Keratinocyte (primary cell): ENCODE measurements around the gene MRPL50. TPM values are rescaled to one million over a fixed set of nuclear protein-coding genes. Genes with fewer than 3 reads are reported as not detected.

Experiments
- DNase-seq: peaks from one replicate; pipeline ENCODE4 v3.0.0-alpha.2; 2011; ENCODE audit warnings: low read depth, missing footprints, low spot score
- FAIRE-seq: peaks from 2 replicates; lab custom pipeline; 2011; peaks lifted over from hg19 to GRCh38; lab: Jason Lieb, UNC
- H2AFZ ChIP-seq: 2 replicates; pipeline ENCODE4 v1.6.0; 2012; ENCODE audit warnings: low read length, control low read depth, inconsistent platforms; ENCODE audit not compliant: control insufficient read depth
- H3K27ac ChIP-seq: 2 replicates; pipeline ENCODE4 v1.5.1; 2011; ENCODE audit warnings: low read length; ENCODE audit not compliant: control insufficient read depth, insufficient read depth
- H3K27me3 ChIP-seq: 3 replicates; pipeline ENCODE4 v1.6.0; 2011; ENCODE audit warnings: low read length; ENCODE audit not compliant: control insufficient read depth, insufficient read depth; ENCODE audit errors: extremely low read depth
- H3K36me3 ChIP-seq, 2 experiments: 2 replicates in 1 of 2; 3 replicates in 1 of 2; pipeline ENCODE4 v1.5.1; 2011; ENCODE audit warnings: low read length in 2 of 2, mild to moderate bottlenecking in 1 of 2; ENCODE audit not compliant: control insufficient read depth in 2 of 2, insufficient read depth in 2 of 2; ENCODE audit errors: extremely low read depth in 1 of 2
- H3K4me1 ChIP-seq: 3 replicates; pipeline ENCODE4 v1.5.1; 2011; ENCODE audit warnings: low read length; ENCODE audit not compliant: control insufficient read depth, insufficient read depth; ENCODE audit errors: extremely low read depth
- H3K4me2 ChIP-seq: 3 replicates; pipeline ENCODE4 v1.6.0; 2011; ENCODE audit warnings: low read depth, low read length; ENCODE audit not compliant: control insufficient read depth, insufficient read depth; ENCODE audit errors: extremely low read depth
- H3K4me3 ChIP-seq, 3 experiments: fragments of 200-600 bp in 1 of 3; sonication (generic) in 1 of 3; 2 replicates in 2 of 3; 3 replicates in 1 of 3; pipeline ENCODE4 v1.5.1; 2011 to 2016; ENCODE audit warnings: low read length in 3 of 3, mild to moderate bottlenecking in 3 of 3, control low read depth in 2 of 3, inconsistent platforms in 1 of 3, low read depth in 1 of 3, mixed read lengths in 1 of 3, mixed run types in 1 of 3, moderate library complexity in 1 of 3; ENCODE audit not compliant: control insufficient read depth in 2 of 3, insufficient read depth in 2 of 3; ENCODE audit errors: extremely low read depth in 1 of 3
- H3K79me2 ChIP-seq: 2 replicates; pipeline ENCODE4 v1.6.0; 2012; ENCODE audit warnings: low read length; ENCODE audit not compliant: control insufficient read depth, insufficient read depth
- H3K9ac ChIP-seq: 3 replicates; pipeline ENCODE4 v1.6.0; 2011; ENCODE audit warnings: low read length; ENCODE audit not compliant: control insufficient read depth, insufficient read depth; ENCODE audit errors: extremely low read depth
- H3K9me1 ChIP-seq: 3 replicates; pipeline ENCODE4 v1.6.0; 2011; ENCODE audit warnings: low read length; ENCODE audit not compliant: control insufficient read depth, insufficient read depth; ENCODE audit errors: extremely low read depth
- H3K9me3 ChIP-seq: 2 replicates; pipeline ENCODE4 v1.5.1; 2012; ENCODE audit warnings: low read depth, low read length; ENCODE audit not compliant: control insufficient read depth
- H4K20me1 ChIP-seq: 3 replicates; pipeline ENCODE4 v1.6.0; 2011; ENCODE audit warnings: low read length; ENCODE audit not compliant: control insufficient read depth, insufficient read depth; ENCODE audit errors: extremely low read depth
- CTCF ChIP-seq, 3 experiments: IDR thresholded peaks in 1 of 3; conservative IDR thresholded peaks in 1 of 3; optimal IDR thresholded peaks in 1 of 3; 2 replicates in 2 of 3; 3 replicates in 1 of 3; pipeline versions ENCODE3 to v1.5.1; 2011; ENCODE audit warnings: low read length in 3 of 3, mild to moderate bottlenecking in 3 of 3, moderate library complexity in 2 of 3, control low read depth in 1 of 3, inconsistent platforms in 1 of 3; ENCODE audit not compliant: insufficient read depth in 2 of 3; ENCODE audit errors: extremely low read depth in 1 of 3
- EZH2 ChIP-seq: IDR thresholded peaks from one replicate; pipeline ENCODE4 v1.6.1; 2012; ENCODE audit warnings: inconsistent platforms, mild to moderate bottlenecking, low read length, moderate library complexity
- dilution Hi-C: fragments of 300-500 bp; cut with MboI; formaldehyde crosslinking; loops from one replicate; pipeline ENCODE4 v1.7.0; 2020; ENCODE audit warnings: low sequenced_read_pairs; ENCODE audit not compliant: extremely low pct_ligation_motif_present
- polyA plus RNA-seq, 5 experiments: library from polyadenylated mRNA; depleted of rRNA in 3 of 5; stranded (reverse) in 3 of 5; stranded (forward) in 1 of 5; unstranded in 1 of 5; fragments of >200 nt; gene quantifications; 1 replicate in 1 of 5; 2 replicates in 3 of 5; 3 replicates in 1 of 5; pipeline versions ENCODE4 v1.2.1 to v1.2.3, GENCODE V29; 2011 to 2012; ENCODE audit warnings: missing spikeins in 2 of 5, low read depth in 1 of 5, low replicate concordance in 1 of 5

Gene MRPL50
- polyA plus RNA-seq, 1 donor (not counting 4 experiments of a cell fraction or from before 2014, with no cell fraction given) = 24.0 TPM

GRCh38 chr9:101432740-101433139 lies 34.3 kb upstream of the MRPL50 start:
- H3K27ac ChIP-seq = no peak overlapping the region
- H3K4me1 ChIP-seq = no peaks in the 10 kb centered on the region
- no peaks in the 10 kb centered on the region for H3K36me3 ChIP-seq
- FAIRE-seq = no peak
- H3K9me3 ChIP-seq = no peaks in the 10 kb centered on the region
- no peaks in the 10 kb centered on the region for H3K79me2 ChIP-seq
- no peak overlapping the region for H2AFZ ChIP-seq
- no peaks in the 10 kb centered on the region for H3K27me3 ChIP-seq
- H3K4me3 ChIP-seq = no peak overlapping the region
- dilution Hi-C loops = no loop called here
- H3K9ac ChIP-seq = no peak overlapping the region
- no peaks in the 10 kb centered on the region for H4K20me1 ChIP-seq
- H3K4me2 ChIP-seq = no peak overlapping the region
- TF ChIP-seq CTCF (optimal IDR thresholded peaks at IDR 0.05 in 1 of 3, IDR thresholded peaks at IDR 0.05 in 1 of 3, conservative IDR thresholded peaks at IDR 0.05 in 1 of 3; ENCODE audit: extremely low read depth in 1 of 3, insufficient read depth in 2 of 3, low read length in 3 of 3) (no peak), EZH2 (no peak)
- DNase-seq = no peak
- no peaks in the 10 kb centered on the region for H3K9me1 ChIP-seq

- dilution Hi-C loops = no loop called here
- FAIRE-seq = no peak
Measured at GRCh38 chr9:101432171-101432570, 33.8 kb upstream of the MRPL50 start.

More at GRCh38 chr9:101432171-101432570, 33.8 kb upstream of the MRPL50 start:
- Histone ChIP-seq H3K9ac (no peak overlapping the region), H3K36me3 (no peaks in the 10 kb centered on the region), H4K20me1 (no peaks in the 10 kb centered on the region), H3K9me1 (no peaks in the 10 kb centered on the region), H3K4me3 (no peak overlapping the region), H3K27ac (no peak overlapping the region), H2AFZ (no peak overlapping the region), H3K27me3 (no peaks in the 10 kb centered on the region), H3K9me3 (no peaks in the 10 kb centered on the region), H3K4me1 (no peaks in the 10 kb centered on the region), H3K4me2 (no peak overlapping the region), H3K79me2 (no peaks in the 10 kb centered on the region)
- TF ChIP-seq EZH2 = no peak
- TF ChIP-seq CTCF (optimal IDR thresholded peaks at IDR 0.05 in 1 of 3, IDR thresholded peaks at IDR 0.05 in 1 of 3, conservative IDR thresholded peaks at IDR 0.05 in 1 of 3; ENCODE audit: extremely low read depth in 1 of 3, insufficient read depth in 2 of 3, low read length in 3 of 3) = no peak
- DNase-seq = no peak
